Ammon's horn (tissue), 1 donor: ENCODE measurements around the gene HDAC10.

Source experiments
- DNase-seq: peaks from one replicate; pipeline ENCODE4 v3.0.0-alpha.2; 2016; ENCODE audit warnings: low spot score

Gene HDAC10

DNA sequence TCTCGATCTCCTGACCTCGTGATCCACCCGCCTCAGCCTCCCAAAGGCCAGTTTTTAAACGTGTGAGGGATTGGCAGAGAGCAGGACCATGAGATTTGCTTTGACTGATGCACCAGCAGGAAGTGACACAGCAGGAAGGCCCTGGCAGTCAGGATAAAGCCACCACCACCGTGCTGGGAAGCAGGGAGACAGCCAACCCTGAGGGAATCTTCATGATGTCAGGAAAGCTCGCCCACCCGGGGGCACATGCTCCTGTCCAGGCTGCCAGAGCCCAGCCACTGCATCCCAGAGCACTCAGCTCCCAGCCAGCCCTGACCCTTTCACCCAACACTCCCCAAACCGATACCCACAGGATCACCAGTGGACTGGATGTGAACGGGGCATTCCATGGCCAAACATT, 12.3 kb downstream of the HDAC10 start:
- no peak for DNase-seq

DNA sequence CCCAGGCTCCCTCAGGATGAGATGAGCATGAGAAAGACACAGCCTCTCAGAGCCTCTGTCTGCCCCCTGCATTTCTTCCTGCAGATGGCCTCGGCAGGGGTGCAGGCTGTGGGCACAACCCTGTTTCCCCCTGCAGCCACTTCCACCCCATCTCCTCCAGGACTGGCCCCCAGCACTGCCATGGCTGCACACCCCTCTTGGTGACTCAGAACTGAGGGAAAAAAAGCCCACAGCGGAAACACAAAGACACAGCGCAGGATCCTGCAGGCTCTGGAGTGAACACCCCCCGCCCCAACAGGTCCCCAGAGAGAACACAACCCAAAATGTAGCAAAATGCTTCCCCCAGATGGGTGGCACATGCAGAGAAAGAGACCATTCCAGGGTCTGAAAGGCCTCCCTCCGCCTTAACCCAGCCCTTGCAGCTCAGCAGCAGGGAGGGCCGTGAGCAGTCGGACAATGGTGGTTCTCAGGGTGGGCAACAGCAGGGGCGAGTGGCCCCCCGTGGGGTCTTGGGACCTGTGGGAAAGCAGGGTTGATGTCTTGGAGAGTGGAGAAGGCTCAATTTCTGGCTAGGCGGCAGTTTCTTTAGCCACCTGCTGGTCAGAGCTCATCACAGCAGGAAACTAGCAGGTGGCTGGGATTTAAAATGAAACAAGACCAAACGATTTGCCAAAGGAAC, 14.2 kb downstream of the HDAC10 start:
- no peak for DNase-seq

DNA sequence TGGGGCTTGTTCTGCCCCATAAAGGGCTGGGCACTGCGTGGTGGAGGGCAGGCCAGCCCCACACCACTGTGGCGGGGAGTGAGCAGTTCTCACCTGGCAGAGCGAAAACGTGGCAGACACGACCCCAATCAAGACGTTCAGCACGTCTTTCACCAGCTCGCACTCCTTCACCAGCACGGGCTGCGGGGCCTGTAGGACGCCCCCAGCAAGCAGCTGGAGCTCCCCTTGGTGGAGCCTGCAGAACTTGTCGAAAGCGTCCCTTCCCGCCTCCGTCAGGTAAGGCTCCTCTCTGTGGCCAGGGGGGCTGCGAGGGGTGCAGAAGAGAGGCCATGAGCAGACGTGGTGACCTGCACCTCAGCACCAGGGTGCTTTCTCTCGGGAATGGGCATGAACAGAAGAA, 17.8 kb downstream of the HDAC10 start:
- no peak for DNase-seq

DNA sequence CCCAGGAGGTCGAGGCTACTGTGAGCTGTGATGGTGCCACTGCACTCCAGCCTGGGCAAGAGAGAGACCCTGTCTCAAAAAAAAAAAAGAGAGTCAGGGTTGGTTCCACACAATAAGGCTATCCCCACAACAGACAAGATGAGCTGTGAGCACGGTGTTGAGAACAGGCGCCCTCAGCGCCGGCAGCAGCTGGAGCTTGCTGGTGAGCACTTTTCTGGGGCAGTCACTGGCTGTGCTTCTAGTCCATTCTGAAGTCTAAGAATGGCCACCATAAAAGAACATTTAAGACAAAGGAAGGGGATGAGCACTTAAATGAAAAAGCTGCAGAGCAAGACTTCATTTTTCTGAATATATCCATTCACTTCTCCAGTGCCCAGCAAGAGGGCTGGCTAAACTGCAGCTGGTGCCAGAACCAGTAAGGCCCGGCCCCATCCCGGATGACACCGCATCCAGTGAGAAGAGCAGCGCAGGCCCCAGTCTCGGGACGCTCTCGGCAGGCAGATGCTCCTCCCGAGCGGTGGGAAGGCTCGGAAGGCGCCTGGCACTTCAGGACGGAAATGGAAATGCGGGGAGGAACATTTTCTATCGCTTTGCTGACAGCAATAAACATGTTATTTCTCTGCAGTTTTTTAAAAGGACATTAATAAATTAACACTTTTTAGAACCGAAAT, 18.4 kb downstream of the HDAC10 start:
- DNase-seq: no peak

DNA sequence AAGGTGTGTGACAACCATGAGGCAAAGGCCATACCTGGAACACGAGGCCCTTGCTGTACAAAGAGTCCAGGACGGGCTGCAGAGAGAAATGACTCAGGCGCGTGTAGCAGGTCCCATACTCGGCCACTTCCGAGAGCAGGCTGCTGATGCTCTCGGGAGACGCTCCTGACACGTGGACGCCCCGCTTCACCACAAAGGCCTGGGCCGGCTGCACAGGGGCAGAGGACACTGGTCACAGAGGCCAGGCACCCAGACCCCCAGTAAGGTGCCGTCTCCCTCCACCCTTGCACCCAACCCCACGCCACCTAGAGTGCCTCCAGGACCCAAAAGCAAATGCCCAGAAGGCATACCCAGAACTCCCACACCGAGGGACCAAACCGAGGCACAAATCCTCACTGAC, 21.7 kb downstream of the HDAC10 start:
- DNase-seq: no peak

- DNase-seq: no peak
These were observed 22.7 kb downstream of the HDAC10 start for GRCh38 chr22:50228366-50228765.

- DNase-seq: no peak
These were observed 23.4 kb downstream of the HDAC10 start for GRCh38 chr22:50227579-50228215.

DNA sequence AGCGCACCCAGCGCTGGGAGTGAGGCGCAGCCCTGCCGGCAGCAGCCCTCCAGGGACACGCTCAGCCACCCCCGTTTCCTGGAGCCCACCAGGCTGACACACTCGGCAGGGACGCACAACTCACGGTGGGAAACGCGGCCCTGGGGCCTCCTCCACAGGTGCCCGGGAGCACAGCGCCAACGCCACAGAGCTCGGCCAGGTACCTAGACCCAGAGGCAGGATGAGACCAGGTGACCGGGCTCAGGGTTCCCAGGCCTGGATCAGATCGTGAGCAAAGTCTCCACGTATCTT, 24.2 kb downstream of the HDAC10 start:
- no peak for DNase-seq

DNA sequence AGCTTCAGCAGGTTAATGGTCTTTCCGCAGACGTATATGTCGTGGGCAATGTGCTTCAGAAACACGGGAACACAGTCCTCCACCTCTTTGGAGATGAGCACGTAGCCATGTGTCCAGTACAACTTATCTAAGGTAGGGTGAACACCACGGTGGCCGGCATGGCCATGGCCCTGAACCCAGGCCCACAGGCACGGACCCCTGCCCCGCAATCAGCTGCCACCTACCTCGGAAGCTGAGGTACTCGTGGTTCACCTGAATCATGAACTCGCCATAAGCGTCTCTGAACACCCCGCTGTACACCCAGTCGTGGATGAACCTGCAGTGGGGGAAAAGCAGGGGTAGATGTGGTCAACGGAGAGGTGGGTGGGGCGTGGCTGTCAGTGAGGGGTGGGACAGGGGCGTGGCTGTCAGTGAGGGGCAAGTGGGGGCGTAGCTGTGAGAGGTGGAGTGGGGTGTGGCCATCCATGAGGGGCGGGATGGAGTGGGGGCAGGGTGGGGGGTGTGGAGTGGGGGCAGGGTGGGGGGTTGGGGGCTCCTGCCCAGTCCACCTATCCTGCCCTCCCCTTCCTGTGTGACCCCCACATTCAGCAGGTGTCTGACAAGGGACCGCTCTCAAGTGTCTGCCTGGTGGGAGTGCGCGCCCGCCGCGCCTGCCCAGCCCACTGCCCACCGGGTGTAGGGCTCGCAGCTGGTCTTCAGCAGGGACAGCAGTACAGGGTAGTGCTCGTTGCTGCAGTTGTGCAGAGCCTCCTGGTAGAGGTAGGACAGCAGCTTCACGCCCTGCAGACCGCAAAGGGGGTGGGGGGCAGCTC, 24.8 kb downstream of the HDAC10 start:
- no peak for DNase-seq

DNA sequence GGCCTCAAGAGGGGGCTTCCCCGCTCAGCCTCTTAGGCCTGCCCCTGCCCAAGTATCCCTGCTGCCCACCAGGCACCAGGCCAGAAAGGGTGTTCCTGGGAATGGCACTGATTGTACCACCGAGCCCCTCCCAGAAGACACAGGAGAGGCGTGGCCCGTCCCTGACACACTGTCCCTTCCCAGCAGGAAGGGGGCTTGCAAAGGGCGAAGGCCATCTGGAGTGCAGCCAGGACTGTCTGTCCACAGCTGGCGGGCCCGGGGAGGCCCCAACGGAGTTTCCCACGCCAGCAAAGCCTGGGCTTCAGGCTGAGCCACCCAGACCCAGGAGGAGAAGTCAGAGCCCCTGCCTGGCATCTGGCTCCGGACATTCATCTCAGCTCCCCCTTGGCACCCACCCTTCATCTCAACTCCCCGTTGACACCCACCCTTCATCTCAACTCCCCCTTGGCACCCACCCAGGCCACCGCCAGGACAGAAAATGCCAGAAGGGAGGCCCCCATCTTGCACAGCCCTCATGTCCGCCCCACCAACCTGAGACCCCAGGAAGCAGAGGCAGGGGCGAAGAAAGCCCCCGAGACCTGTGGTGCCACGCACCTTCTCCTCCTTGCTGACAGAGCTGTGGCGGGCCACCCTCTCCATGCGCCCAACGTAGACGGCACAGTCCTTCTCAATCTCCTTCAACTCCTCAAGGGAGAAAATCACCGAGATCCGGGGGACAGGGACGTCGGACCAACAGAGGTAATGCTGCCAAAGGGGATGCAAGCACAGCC, 25.7 kb downstream of the HDAC10 start:
- no peak for DNase-seq

DNA sequence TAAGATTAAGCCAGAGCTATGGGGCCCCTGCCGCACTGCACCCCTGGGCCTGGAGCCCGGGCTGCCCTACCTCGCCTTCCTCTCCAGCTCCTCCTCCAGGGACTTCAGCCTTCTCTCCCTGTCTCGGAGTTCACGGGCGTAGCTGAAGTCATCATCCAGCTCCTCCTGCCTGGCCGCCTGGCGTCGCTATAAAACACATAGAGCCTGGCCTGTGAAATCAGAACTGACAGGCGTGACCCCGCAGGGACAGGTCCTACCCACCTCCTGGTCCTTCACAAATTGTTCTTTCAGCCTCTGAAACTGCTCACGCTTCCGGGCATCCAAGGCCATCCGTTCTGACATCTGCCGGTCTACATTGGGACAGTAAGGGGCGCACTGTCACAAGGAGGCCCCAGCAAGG, 27.0 kb downstream of the HDAC10 start:
- no peak for DNase-seq

GRCh38 chr22:50222508-50222907, 28.6 kb downstream of the HDAC10 start:
- no peak for DNase-seq

GRCh38 chr22:50221410-50222300, 29.4 kb downstream of the HDAC10 start:
- no peak for DNase-seq

- DNase-seq: no peak
These were observed 30.3 kb downstream of the HDAC10 start for GRCh38 chr22:50220603-50221409.

DNA sequence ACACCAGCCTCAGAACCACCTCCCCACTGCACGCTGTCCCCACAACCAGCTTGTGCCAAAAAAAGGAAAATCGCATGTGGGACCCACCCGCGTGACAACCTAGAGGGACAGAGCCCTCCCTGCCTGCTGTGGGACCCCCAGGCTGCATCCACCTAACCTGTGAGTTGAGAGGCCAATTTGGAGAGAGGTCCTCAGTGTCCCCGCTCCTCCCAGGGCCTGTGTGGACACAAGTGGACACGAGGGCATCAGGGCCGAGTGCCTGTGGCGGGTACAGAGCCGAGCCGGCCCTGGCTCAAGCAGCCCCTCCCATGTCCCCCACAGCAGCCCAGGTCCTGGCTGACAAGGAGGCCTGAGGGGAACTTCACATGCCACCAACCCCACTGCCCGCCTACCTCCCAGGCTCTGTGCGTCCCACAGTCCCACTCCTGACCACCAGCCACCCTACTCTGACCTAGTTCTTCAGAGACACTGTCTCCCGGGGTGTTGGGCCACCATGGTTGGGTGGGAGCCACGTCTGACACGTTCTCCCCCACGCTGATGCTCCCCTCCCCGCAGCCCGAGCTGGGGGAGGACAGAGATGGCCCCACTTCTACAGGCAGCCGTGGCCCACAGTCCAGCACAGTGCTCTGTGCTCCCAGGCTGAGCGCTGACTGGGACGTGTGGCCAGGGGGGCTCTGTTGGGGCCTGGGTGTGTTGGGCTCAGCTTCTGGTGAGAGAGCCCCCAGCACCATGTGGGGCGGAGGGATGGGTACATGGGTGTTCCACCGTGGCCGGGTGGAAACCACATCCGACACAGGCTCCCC, 31.1 kb downstream of the HDAC10 start:
- no peak for DNase-seq

GRCh38 chr22:50218996-50219727, 31.9 kb downstream of the HDAC10 start:
- no peak for DNase-seq

- no peak for DNase-seq
These were observed 32.7 kb downstream of the HDAC10 start for GRCh38 chr22:50218153-50218995.
